H1 (cell line): ENCODE measurements around the gene GCSH. TPM values are rescaled to one million over a fixed set of nuclear protein-coding genes. Genes with fewer than 3 reads are reported as not detected.
A peak's percentile ranks its signal among the peaks of the same experiment; 100 is the strongest.

Experiments
- ATF2 ChIP-seq: IDR thresholded peaks from 2 replicates; pipeline ENCODE4 v1.6.1; 2012; ENCODE audit warnings: low read length, inconsistent platforms
- BCL11A ChIP-seq, 2 experiments: IDR thresholded peaks; one replicate each; pipeline ENCODE4 v1.6.1; 2011; ENCODE audit warnings: low read depth in 2 of 2, low read length in 2 of 2, mild to moderate bottlenecking in 2 of 2
- CBX5 ChIP-seq: fragments of 300-800, 300-1000 bp; sonication (generic); IDR thresholded peaks from 2 replicates; pipeline ENCODE4 v1.7.1; 2016; ENCODE audit warnings: antibody characterized with exemption, low read length, low read depth
- CREB1 ChIP-seq: IDR thresholded peaks from 2 replicates; pipeline ENCODE4 v1.6.1; 2012; ENCODE audit warnings: inconsistent platforms
- GTF2F1 ChIP-seq: IDR thresholded peaks from 2 replicates; pipeline ENCODE4 v1.6.1; 2012; ENCODE audit warnings: low read depth, low read length, improper control_type of control experiment, borderline replicate concordance
- JUND ChIP-seq: IDR thresholded peaks from 2 replicates; pipeline ENCODE4 v1.6.1; 2011; ENCODE audit warnings: mild to moderate bottlenecking, improper control_type of control experiment, low read length
- PHF8 ChIP-seq: fragments of 200-600 bp; sonication (generic); conservative IDR thresholded peaks from 2 replicates; pipeline ENCODE4 v1.7.1; 2012; ENCODE audit warnings: low read depth, mild to moderate bottlenecking, inconsistent platforms, low read length, moderate library complexity
- RAD21 ChIP-seq, 2 experiments: IDR thresholded peaks in 1 of 2; conservative IDR thresholded peaks in 1 of 2; 2 replicates each; pipeline ENCODE4 v1.6.1; 2011; ENCODE audit warnings: low read depth in 2 of 2, low read length in 2 of 2, improper control_type of control experiment in 1 of 2, inconsistent platforms in 1 of 2, mild to moderate bottlenecking in 1 of 2, moderate library complexity in 1 of 2
- RNF2 ChIP-seq: fragments of 200-900, 300-1000 bp; sonication (generic); IDR thresholded peaks from 2 replicates; pipeline ENCODE4 v1.7.1; 2016; ENCODE audit warnings: borderline replicate concordance, low read depth, mild to moderate bottlenecking, antibody characterized with exemption, low read length; ENCODE audit not compliant: poor library complexity, severe bottlenecking; ENCODE audit errors: missing control alignments
- RXRA ChIP-seq: IDR thresholded peaks from 2 replicates; pipeline ENCODE4 v1.6.1; 2011; ENCODE audit warnings: low read depth, mild to moderate bottlenecking, low read length, moderate library complexity; ENCODE audit not compliant: insufficient read depth
- TBP ChIP-seq: IDR thresholded peaks from 2 replicates; pipeline ENCODE4 v1.6.1; 2011; ENCODE audit warnings: low read depth, low read length, improper control_type of control experiment
- YY1 ChIP-seq: IDR thresholded peaks from 2 replicates; pipeline ENCODE4 v1.6.1; 2011; ENCODE audit warnings: low read depth, mild to moderate bottlenecking, low read length
- polyA plus RNA-seq, 7 experiments: library from polyadenylated mRNA; depleted of rRNA in 3 of 7; stranded (reverse) in 5 of 7; unstranded in 2 of 7; fragments of >200 nt in 5 of 7; fragments of 200-250 nt in 2 of 7; gene quantifications; 1 replicate in 5 of 7; 2 replicates in 1 of 7; 4 replicates in 1 of 7; pipeline versions ENCODE4 v1.2.1 to v1.2.3, GENCODE V29; 2011 to 2013; ENCODE audit warnings: missing spikeins in 2 of 7, mixed read lengths in 2 of 7
- small RNA-seq: library from polyadenylated mRNA; stranded (forward); fragments of <200 nt; extraction: miRNeasy Mini kit (QIAGEN cat#:217004); gene quantifications from one replicate; pipeline ENCODE3, GENCODE V24; 2013; ENCODE audit not compliant: insufficient read depth
- total RNA-seq: library from RNA; stranded (reverse); fragmentation: NEBNext Ultra II Directional; extraction: Animal tissue kit (Norgen Biotek cat#: 25700); gene quantifications from 2 replicates; pipeline ENCODE4 v1.2.1, GENCODE V29; 2021

GCSH gene
- total and polyA plus RNA-seq, 2 of the 8 experiments (the other 6 are each of a cell fraction or from before 2014, with no cell fraction given), result 28.2 to 108 TPM

GRCh38 chr16:81035398-81035974 lies 60.7 kb downstream of the GCSH start, which contains the start of gene ATMIN (continued):
- TF ChIP-seq PHF8 (no peak), BCL11A (IDR thresholded peaks at IDR 0.05; ENCODE audit: low read depth in 2 of 2, low read length in 2 of 2) (no peak), CBX5 (no peak), TBP (no peak; the same call in 1 of the 2 replicates), YY1 (peak; percentile 82; the same call in 1 of the 2 replicates), JUND (peak; percentile 55; the same call in 1 of the 2 replicates), RNF2 (no peak), ATF2 (no peak), CREB1 (no peak), GTF2F1 (no peak), RXRA (no peak), RAD21 (IDR thresholded peaks at IDR 0.05 in 1 of 2, conservative IDR thresholded peaks at IDR 0.05 in 1 of 2; ENCODE audit: low read depth in 2 of 2, low read length in 2 of 2) (peak; percentile 59 to 74)

Small RNAs within 50 kb of the gene (small RNA-seq; reads per million reads assigned to genes)
- gene AC092718.3 (not detected), gene RNU6-1191P (not detected)

Other genes with a start within 250 kb of the GCSH start
- 66.6 and 69.3 TPM in 2 replicates for gene CMC2, start 89.5 kb downstream of the GCSH start, total RNA-seq
- gene CMC2, start 89.5 kb downstream of the GCSH start, polyA plus RNA-seq (2011; rRNA removed), result 98.1 and 116 TPM in 2 replicates
- 57.2 and 67.0 TPM in 2 replicates for gene CENPN, start 89.2 kb downstream of the GCSH start, total RNA-seq
- gene CENPN, start 89.2 kb downstream of the GCSH start, polyA plus RNA-seq (2011; rRNA removed), result 28.2 and 32.8 TPM in 2 replicates
- 55.9 and 59.8 TPM in 2 replicates for gene ATMIN, start 60.6 kb downstream of the GCSH start, total RNA-seq
- 20.2 and 34.8 TPM in 2 replicates for gene ATMIN, start 60.6 kb downstream of the GCSH start, polyA plus RNA-seq (2011; rRNA removed)
- 0.60 and 1.1 TPM in 2 replicates for gene C16orf46, start 19.2 kb downstream of the GCSH start, total RNA-seq
- 0.48 and 0.52 TPM in 2 replicates for gene C16orf46, start 19.2 kb downstream of the GCSH start, polyA plus RNA-seq (2011; rRNA removed)
- gene BCO1, start 142.3 kb upstream of the GCSH start, total RNA-seq, result 0.23 TPM in 1 of 2 replicates, not detected in the other
- gene BCO1, start 142.3 kb upstream of the GCSH start, polyA plus RNA-seq (2011; rRNA removed), result 0.21 and 0.28 TPM in 2 replicates
- 23.9 and 25.6 TPM in 2 replicates for gene GAN, start 218.6 kb upstream of the GCSH start, total RNA-seq
- gene GAN, start 218.6 kb upstream of the GCSH start, polyA plus RNA-seq (2011; rRNA removed), result 3.3 and 4.5 TPM in 2 replicates